Left kidney (tissue), 2 donors: ENCODE data around the gene NME7. TPM values are rescaled to one million over a fixed set of nuclear protein-coding genes. Genes with fewer than 3 reads are reported as not detected.
"Not testable (repeated sequence)": the region's sequence is repeated elsewhere in the genome, so short reads cannot be mapped to it uniquely, and the experiment has no call there.

Source experiments
- DNase-seq: peaks from one replicate; pipeline ENCODE4 v3.0.0-alpha.2; 2013
- polyA plus RNA-seq: library from polyadenylated mRNA; unstranded; fragments of 120-200 nt; gene quantifications from one replicate; pipeline ENCODE4 v1.2.1, GENCODE V29; 2013; ENCODE audit not compliant: insufficient read length

Gene NME7
- polyA plus RNA-seq, 1 donor: 103 TPM

DNA sequence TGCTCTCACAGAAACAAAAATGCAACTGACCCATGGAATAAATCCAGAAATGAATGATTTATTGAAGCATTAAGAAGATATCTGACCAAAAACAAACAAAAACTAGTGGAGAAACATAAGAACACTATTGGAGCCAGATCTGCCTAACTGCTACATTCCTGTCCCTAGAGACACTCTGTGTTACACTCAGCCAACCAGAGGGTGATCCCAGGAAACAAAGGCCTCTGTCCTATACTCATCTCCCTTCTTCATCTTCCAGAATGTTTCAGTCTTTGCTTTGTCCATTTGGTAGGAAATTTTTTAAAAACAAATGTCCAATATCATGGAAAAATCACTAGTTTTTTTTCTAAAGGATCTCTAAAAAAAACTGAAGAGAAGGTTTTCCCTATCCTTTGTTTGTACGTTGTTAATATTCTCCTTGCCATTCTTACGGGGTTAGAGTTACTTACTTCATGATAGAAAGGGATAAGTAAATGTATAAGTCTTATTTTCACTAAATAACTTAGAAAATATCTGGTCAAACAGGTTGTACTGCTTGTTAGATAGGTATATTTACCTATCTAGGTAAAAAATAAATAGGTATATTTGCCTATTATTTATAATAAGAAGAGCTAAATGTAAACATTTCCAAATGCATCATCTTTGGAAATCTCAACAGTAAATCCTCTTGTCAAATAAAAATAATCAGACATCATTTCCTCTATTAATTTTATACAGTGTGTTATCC, 59.1 kb downstream of the NME7 start:
- DNase-seq: no peak

DNA sequence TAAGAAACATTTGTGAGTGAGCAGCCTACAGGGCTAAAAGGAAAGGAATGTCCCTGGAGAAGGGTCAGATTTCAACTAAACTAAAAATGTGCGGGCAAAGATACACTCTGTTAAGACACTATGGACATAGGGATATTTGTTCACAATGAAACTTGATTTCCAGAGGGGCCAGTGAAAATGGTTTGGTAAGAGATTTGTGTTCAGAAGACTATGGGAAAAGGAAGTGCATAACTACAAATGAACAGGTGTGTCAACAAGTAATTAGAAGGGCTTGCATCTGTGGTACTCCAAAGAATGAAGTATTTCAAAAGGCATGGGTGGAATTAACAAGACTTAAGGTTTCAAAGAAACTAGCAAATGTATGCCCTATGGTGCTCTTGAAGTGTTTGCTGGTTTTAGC, 60.4 kb downstream of the NME7 start:
- no peak for DNase-seq

DNA sequence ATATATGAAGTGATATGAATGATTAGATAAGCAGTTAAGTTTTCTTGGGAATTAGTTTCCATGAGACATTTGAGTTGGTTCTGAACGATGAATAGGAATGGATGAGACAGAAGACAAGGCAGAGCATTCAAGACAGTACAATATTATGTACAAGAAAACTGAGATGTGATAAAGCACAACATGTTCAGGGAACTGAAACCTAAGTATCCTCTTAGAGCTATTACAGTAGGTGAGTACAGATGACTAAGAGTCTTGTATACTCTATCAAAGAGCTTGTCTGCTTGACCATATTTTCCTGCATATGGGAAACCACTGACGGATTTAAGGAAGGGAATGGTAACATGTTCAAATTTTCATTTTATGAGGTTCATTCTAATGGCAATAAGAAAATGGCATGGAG, 61.6 kb downstream of the NME7 start:
- DNase-seq: no peak

DNA sequence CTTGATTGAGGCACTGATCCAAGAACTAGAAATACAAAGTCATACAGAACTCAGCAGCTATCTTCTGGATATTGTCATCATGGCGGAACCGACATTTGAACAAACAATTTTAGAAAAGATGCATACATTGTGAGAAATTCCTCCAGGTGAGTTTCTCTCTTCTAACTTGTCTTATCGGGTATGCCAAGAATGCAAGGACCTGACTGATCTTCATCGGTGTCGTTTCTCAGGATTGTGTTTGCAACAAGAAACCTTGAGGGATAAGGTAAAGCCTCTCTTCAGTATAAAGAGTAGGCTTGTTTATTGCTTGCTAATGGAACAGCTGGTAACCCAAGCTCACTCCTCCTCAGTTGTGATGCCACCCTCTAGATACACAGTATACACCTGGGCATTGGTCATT, 62.2 kb downstream of the NME7 start:
- no peak for DNase-seq

DNA sequence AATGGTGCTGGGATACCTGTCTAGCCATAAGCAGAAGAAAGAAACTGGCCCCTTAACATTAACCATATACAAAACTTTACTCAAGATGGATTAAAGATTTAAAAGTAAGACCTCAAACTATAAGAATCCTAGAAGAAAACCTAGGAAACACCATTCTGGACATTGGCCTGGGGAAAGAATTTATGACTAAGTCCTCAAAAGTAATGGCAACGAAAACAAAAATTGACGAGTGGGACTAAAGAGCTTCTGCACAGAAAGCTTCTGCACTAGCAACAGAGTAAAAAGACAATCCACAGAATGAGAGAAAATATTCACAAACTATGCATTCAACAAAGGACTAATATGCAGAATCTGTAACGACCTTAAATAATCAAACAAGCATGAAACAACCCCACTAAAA, 66.7 kb downstream of the NME7 start:
- no peak for DNase-seq

DNA sequence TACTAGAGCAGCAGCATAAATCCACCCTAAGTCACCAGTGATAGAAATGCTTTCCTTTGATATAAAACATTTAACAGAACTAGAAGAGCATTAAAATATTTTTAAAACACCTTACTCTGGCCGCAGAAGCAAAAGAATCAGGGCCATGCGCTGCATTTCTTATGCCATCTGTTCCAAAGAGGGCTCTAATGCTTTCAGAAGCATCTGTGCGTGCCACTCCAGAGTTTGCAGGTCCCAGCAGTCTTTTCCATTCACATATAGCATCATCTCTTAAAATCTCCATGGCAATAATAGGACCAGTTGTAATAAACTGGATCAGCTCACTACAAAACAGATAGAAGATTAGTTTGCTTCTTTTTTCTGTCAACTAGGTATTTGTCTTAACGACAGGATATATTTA, 69.2 kb downstream of the NME7 start:
- no peak for DNase-seq

DNA sequence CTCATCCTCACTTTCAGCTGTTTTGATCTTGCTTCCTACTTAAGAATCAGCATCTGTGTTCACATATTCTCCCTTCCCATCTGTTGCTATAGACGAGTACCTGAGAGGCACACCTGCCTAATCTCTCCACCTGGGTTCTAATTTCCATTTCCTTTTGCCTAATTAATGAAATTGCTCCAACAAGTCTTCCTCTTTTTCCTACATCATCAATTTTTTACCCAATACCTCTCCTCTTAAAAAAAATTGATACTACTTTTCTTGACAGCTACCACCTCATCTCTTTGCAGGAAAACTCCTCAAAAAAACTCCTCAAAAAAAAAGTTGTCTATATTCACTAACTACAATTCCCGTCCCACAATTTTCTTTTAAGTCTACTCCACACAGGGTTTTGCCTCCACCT, 71.8 kb downstream of the NME7 start:
- DNase-seq: no peak

DNA sequence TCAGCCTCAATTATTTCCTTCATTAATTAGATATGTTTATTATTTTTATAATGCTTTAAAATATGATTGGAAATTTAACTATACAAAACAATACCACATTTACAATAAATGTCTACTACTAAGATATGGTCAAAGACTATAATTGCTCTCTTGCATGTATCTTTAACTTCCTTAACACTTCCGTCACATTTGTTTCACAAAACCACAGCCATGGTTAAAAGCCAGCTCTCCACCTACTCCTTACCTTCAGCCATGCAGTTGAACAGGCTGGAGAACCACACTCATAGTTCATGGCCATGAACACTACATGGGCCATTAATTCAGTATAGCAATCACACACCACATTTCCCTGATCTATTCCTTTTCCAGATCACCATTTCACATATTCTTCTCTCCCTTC, 72.2 kb downstream of the NME7 start:
- DNase-seq: no peak

DNA sequence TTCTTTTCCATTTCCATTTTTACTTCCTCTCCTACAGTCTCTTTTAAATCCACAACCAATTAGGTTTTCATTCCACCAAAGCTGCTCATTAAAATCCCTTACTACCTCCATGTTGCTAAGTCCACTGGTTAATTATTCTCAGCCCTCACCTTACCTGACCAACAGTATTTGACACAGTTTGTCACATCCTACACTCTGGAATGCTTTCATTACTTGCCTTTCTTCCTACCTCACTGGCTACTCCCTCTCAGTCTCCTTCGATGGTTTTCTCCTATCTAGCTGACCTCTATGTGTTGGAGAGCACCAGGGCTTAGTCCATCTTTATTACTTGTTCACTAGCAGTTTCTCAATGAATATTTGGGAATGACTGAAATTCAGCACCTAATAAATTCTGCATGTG, 78.6 kb downstream of the NME7 start:
- no peak for DNase-seq

DNA sequence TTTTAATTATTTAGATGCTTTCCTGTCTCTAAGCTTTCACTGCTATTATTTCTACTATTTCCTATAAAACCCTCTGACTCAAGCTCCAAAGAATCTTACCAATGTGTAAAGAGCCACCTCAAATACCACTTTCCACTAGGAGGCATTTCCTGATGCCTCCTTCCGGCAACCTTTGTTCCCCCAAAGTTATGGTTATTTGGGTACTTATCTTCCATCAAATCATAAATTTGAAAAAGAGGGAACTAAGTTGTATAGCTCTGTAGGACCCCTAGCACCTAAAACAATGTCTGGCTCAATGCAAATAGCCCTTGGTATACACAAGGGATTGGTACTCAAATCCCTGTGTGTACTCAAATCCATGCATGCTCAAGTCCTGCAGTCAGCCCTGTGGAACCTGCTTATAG, 79.6 kb downstream of the NME7 start:
- no peak for DNase-seq

DNA sequence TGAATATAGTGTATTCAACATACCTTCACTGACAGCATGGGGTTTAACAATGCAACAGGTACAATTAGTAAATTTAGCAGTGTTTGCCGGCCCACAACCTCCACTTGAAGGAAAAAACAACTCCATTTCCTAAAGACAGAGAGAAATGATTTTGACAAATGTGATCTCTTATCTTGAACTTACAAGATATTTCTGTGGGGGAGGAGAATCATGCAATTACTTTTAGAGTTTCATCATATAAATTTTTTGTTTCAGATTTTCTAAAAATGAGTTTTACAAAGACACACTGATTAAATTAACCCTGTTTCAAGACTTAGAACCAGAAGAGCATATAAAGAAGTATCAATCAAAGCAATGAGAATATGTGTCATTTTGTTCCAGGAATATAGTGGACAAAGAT, 80.3 kb downstream of the NME7 start:
- DNase-seq: no peak

DNA sequence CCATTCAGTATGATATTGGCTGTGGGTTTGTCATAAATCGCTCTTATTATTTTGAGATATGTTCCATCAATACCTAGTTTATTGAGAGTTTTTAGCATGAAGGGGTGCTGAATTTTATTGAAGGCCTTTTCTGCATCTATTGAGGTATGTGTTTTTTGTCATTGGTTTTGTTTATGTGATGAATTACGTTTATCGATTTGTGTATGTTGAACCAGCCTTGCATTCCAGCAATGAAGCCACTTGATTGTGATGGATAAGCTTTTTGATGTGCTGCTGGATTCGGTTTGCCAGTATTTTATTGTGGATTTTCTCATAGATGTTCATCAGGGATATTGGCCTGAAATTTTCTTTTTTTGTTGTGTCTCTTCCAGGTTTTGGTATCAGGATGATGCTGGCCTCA, 86.0 kb downstream of the NME7 start:
- DNase-seq: not testable (repeated sequence)

DNA sequence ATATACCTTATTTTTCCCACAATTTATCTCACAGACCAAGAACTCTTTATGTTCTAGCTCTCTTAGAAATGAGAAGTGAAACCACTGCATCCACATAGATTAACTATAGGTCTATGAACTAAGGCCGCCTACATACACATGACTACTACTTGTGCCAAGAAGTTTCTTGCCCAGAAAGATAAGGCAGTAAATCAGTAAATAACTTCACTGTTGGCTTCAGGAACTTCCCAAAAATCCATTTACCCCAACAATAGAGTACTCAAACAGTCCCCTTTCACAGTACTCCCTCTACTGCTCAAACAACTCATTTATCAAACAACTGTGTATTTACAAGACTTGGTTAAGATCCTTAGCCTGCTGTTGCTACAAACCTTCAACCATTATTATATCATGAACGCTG, 96.5 kb downstream of the NME7 start:
- DNase-seq: peak; percentile 1

DNA sequence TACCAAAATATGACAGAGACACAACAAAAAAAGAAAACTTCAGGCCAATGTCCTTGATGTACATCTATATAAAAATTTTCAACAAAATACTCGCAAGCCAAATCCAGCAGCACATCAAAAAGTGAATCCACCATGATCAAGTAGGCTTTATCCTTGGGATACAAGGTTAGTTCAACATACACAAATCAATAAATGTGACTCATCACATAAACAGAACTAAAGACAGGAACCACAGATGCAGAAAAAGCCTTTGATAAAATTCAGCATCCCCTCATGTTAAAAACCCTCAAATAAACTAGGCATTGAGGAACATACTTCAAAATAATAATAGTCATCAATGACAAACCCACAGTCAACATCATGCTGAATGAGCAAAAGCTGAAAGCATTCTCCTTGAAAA, 101.5 kb downstream of the NME7 start:
- DNase-seq: no peak

DNA sequence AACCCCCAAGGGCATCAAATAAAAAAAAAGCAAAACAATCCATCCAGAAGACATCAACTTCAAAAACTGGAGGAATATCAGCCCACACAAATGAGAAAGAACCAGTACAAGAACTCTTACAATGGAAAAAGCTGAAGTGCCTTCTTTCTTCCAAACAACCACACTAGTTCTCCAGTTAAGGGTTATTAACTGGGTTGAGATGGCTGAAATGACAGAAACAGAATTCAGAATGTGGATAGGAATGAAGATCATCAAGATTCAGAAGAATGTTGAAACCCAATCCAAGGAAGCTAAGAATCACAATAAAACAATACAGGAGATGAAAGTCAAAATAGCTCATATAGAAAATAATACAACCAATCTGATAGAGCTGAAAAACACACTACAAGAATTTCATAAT, 104.5 kb downstream of the NME7 start:
- no peak for DNase-seq

DNA sequence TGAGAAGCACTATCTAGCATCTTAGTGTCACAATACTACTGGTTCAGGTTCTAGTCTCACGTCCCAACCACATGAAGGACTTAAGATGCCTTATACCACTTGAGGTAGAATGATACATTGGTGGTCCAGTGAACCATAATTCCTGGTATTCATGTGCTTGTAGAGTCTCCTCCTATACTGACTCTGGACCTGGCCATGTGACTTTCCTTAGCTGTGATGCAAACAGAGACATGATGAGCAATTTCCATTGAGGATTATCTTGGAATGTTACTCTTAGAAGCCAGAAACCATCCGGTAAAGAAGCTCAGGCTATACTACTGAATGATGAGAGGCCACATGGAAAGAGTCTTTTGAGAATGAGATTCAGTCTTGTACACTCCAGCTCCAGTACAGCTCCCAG, 105.7 kb downstream of the NME7 start:
- DNase-seq: no peak

DNA sequence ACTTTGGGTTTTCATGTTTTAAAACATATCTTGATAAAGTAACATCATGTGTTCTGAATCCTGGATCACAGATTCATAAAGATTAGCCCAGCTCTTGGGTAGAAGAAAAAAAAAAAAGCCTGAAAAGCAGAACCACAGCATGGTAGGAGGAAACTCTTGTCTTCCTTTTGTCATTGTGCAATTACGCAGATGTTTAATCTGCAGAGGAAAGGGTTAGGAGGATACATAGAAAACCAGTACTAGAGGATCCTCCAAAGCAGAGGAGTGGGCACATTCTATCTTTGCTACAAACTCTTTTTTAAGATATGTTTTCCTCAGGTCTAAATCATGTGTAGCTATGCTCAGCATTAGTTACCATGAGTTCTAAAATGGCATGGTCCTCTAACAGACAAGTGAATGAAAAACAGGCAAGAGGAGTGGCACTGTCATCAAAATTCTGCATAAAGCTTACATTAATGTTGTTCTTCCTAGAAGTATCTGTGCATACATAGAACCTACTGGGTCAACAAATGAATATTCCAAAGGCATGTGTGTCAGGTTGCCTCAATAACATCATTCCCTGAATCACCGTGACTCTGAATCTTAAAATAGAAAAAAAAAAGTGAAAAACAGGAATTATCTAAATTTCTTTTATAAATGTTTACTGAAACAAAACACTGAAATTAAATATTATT, 107.0 kb downstream of the NME7 start:
- DNase-seq: no peak

DNA sequence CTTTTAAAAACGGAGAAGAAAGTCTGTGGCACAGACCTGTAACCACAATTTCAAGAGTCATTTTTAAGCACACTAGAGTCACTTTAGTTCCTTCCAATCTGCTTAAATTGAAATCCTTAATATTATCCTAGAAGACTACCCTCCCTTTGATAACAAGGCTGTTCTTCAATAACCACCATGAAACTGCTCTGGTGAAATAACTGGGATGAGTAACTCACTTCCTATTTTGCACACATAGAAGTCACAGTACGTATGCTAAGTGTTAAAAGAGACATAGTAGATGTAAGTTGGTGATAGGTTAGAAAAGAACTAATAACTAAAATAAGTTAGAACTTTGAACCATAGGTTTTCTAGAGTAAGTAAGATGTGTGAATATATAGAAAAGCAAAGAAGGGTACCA, 107.8 kb downstream of the NME7 start:
- DNase-seq: no peak

DNA sequence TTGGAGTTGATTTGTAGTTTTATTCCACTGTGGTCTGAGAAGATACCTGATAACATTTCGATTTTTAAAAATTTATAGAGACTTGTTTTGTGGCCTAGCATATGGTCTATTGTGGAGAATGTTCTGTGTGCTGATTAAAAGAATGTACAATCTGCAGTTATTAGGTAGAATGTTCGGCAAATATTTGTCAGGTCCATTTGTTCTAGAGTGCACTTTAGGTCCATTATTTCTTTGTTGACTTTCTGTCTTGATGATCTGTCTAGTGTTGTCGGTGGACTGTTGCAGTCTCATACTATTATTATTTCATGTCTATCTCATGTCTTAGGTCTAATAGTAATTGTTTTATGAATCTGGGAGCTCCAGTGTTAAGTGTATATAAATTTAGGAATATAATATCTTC, 116.8 kb downstream of the NME7 start:
- no peak for DNase-seq

DNA sequence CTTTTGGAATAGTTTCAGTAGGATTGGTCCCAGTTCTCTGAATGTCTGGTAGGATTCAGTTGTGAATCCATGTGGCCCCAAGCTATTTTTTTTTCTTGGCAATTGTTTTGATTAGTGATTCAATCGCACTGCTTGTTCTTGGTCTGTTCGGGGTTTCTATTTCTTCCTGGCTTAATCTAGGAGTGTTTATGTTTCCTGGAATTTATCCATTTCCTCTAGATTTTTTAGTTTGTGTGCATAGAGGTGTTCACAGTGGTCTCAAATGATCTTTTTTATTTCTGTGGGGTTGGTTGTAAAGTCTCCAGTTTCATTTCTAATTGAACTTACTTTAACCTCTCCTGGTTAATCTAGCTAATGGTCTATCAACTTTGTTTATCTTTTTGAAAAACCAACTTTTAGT, 117.6 kb downstream of the NME7 start:
- DNase-seq: no peak

DNA sequence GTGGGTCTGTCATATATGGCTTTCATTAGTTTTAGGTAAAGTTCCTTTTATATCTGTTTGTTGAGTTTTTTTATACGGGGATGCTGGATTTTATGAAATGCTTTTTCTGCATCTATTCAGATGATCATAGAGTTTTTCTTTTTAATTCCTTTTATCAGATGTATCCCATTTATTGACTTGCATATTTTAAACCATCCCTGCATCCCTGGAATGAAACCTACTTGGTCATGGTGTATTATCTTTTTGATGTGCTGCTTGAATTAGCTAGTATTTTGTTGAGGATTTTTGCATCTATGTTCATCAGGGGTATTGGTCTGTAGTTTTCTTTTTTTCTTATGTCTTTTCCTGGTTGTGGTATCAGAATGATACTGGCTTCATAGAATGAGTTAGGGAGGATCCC, 118.0 kb downstream of the NME7 start:
- no peak for DNase-seq

DNA sequence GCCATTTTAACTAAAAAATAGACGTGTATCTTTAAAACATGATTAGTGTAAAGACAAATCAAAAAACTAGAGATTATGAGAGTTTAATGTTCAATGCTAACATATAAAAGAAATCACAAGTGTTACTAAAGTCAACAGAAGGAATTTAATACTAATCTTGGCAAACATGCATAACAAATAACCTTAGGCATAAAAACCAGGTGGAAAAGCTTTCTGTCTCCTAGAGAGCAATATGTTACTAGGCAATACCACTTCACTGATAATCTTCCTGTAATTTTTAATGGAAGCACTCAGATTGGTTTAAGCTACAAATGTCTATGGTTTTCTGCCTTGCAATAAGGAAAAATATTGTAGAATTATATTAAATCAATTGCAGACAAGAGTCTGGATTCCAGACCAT, 121.9 kb downstream of the NME7 start:
- DNase-seq: no peak

DNA sequence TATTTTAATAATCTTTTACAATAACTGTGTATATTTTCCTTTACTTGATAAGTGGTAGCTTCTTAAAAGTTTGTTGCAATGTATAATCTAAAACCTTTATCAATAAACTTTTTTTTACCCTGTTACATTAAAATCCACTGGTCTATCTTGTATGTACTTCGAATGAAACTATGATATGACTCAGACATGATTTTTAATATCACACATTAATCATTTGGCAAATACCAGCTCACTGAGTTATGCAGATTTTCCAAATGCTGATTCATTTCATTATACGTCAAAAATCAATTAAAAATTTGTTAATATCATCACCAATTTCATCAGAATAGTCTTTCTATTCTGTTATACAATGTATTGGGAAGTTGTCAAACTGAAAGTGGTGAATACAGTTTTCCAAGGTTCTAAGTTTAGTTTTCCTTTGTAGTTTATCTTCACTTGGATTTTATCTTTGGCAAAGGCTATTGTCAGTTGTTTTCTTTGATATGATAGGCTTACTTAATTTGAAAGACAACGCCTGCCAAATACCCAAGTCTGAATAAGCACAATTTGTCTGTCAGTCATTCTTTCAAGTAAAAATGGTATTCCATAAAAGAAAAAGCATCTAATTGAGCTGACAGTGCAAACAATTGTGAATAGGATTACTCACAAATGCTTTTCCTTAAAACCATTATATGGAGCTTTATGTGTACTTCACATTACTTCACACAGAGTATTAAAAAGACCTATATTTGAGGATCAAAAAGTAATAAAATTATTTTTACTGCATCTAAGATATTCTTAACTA, 127.0 kb downstream of the NME7 start:
- no peak for DNase-seq

DNA sequence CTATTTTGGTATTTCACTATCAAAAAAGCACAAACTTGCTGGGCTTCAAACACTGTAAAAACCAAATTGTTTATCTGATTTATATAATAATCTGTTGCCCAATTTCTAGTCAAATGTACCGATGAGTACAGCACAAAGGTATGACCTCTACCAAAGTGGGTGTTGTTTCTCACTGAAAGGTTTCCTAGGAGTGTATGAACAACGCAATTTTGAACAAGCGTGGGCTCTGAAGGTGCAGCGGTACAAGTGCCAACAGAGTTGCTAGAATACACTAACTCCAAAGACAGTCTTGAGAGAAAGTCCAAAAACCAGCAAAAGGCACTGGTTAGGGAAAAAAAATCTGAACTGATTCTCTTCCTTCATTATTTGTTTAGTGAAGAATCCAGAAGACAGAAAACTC, 130.7 kb downstream of the NME7 start:
- DNase-seq: no peak
